ENCODE results near the gene PGBD5. TPM values are rescaled to one million over a fixed set of nuclear protein-coding genes. Genes with fewer than 3 reads are reported as not detected.

The PGBD5 gene
- total RNA-seq, 1 donor from 2014 or later = 14.7 TPM

GRCh38 chr1:230299191-230300006 lies 126.7 kb downstream of the PGBD5 start:
- TF ChIP-seq, protein P1, sequence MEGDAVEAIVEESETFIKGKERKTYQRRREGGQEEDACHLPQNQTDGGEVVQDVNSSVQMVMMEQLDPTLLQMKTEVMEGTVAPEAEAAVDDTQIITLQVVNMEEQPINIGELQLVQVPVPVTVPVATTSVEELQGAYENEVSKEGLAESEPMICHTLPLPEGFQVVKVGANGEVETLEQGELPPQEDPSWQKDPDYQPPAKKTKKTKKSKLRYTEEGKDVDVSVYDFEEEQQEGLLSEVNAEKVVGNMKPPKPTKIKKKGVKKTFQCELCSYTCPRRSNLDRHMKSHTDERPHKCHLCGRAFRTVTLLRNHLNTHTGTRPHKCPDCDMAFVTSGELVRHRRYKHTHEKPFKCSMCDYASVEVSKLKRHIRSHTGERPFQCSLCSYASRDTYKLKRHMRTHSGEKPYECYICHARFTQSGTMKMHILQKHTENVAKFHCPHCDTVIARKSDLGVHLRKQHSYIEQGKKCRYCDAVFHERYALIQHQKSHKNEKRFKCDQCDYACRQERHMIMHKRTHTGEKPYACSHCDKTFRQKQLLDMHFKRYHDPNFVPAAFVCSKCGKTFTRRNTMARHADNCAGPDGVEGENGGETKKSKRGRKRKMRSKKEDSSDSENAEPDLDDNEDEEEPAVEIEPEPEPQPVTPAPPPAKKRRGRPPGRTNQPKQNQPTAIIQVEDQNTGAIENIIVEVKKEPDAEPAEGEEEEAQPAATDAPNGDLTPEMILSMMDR (IDR thresholded peaks at IDR 0.05; ENCODE audit: insufficient read depth, low read depth, low read length) = no peak
- no peak for TF ChIP-seq EZH2 (IDR thresholded peaks at IDR 0.05; ENCODE audit: insufficient read depth, low read length)
- Histone ChIP-seq H3K9me3 (ENCODE audit: insufficient read depth, low read depth, low read length) (no peaks in the 10 kb centered on the region), H3K4me3 (ENCODE audit: insufficient read depth, low read depth, low read length) (no peak overlapping the region), H3K36me3 (ENCODE audit: insufficient read depth, low read length) (no peaks in the 10 kb centered on the region), H3K4me2 (ENCODE audit: low read length) (no peak overlapping the region), H4K20me1 (ENCODE audit: insufficient read depth, low read length) (no peaks in the 10 kb centered on the region), H3K9ac (ENCODE audit: low read length) (no peak overlapping the region), H3K27ac (ENCODE audit: low read depth, low read length) (no peak overlapping the region), H2AFZ (ENCODE audit: low read depth, low read length) (no peak overlapping the region), H3K79me2 (ENCODE audit: insufficient read depth, low read length) (no peaks in the 10 kb centered on the region), H3K4me1 (ENCODE audit: insufficient read depth, low read length) (peaks cover 2% of the 10 kb centered on the region), H3K27me3 (ENCODE audit: insufficient read depth, low read length) (no peaks in the 10 kb centered on the region)
- Mint-ChIP-seq H3K4me1 (ENCODE audit: low read depth, unreplicated experiment) (peaks cover 6% of the 10 kb centered on the region), H3K27ac (ENCODE audit: unreplicated experiment) (no peak overlapping the region), H3K4me3 (ENCODE audit: unreplicated experiment) (no peak overlapping the region), H3K27me3 (ENCODE audit: low read depth, unreplicated experiment) (peaks cover 33% of the 10 kb centered on the region), H3K36me3 (ENCODE audit: low read depth, unreplicated experiment) (no peaks in the 10 kb centered on the region), H3K9me3 (ENCODE audit: unreplicated experiment) (peaks cover 2% of the 10 kb centered on the region)
- no peak for FAIRE-seq
- no peak for DNase-seq (ENCODE audit: low read depth)

- Histone ChIP-seq H3K4me1 (ENCODE audit: insufficient read depth, low read length) (no peaks in the 10 kb centered on the region), H3K9me3 (ENCODE audit: insufficient read depth, low read depth, low read length) (no peaks in the 10 kb centered on the region), H3K9ac (ENCODE audit: low read length) (no peak overlapping the region), H3K79me2 (ENCODE audit: insufficient read depth, low read length) (no peaks in the 10 kb centered on the region), H3K4me3 (ENCODE audit: insufficient read depth, low read depth, low read length) (no peak overlapping the region), H3K27ac (ENCODE audit: low read depth, low read length) (no peak overlapping the region), H3K27me3 (ENCODE audit: insufficient read depth, low read length) (peaks cover 13% of the 10 kb centered on the region), H2AFZ (ENCODE audit: low read depth, low read length) (no peak overlapping the region), H3K4me2 (ENCODE audit: low read length) (no peak overlapping the region), H4K20me1 (ENCODE audit: insufficient read depth, low read length) (no peaks in the 10 kb centered on the region), H3K36me3 (ENCODE audit: insufficient read depth, low read length) (no peaks in the 10 kb centered on the region)
- H3K9me3 Mint-ChIP-seq (ENCODE audit: unreplicated experiment) = peaks cover 2% of the 10 kb centered on the region
- no peaks in the 10 kb centered on the region for H3K4me1 Mint-ChIP-seq (ENCODE audit: low read depth, unreplicated experiment)
- H3K27ac Mint-ChIP-seq (ENCODE audit: unreplicated experiment) = no peak overlapping the region
- no peak overlapping the region for H3K4me3 Mint-ChIP-seq (ENCODE audit: unreplicated experiment)
- DNase-seq (ENCODE audit: low read depth) (no peak), FAIRE-seq (no peak)
- H3K27me3 Mint-ChIP-seq (ENCODE audit: low read depth, unreplicated experiment) = peaks cover 58% of the 10 kb centered on the region
- no peaks in the 10 kb centered on the region for H3K36me3 Mint-ChIP-seq (ENCODE audit: low read depth, unreplicated experiment)
- TF ChIP-seq, protein P1 (IDR thresholded peaks at IDR 0.05; ENCODE audit: insufficient read depth, low read depth, low read length) = no peak
- no peak for TF ChIP-seq EZH2 (IDR thresholded peaks at IDR 0.05; ENCODE audit: insufficient read depth, low read length)
These were observed 130.8 kb downstream of the PGBD5 start for GRCh38 chr1:230295367-230295766.

- Histone ChIP-seq H3K4me1 (ENCODE audit: insufficient read depth, low read length) (no peaks in the 10 kb centered on the region), H3K27me3 (ENCODE audit: insufficient read depth, low read length) (peaks cover 13% of the 10 kb centered on the region), H4K20me1 (ENCODE audit: insufficient read depth, low read length) (no peaks in the 10 kb centered on the region), H2AFZ (ENCODE audit: low read depth, low read length) (no peak overlapping the region), H3K4me3 (ENCODE audit: insufficient read depth, low read depth, low read length) (no peak overlapping the region), H3K79me2 (ENCODE audit: insufficient read depth, low read length) (no peaks in the 10 kb centered on the region), H3K36me3 (ENCODE audit: insufficient read depth, low read length) (no peaks in the 10 kb centered on the region), H3K27ac (ENCODE audit: low read depth, low read length) (no peak overlapping the region), H3K4me2 (ENCODE audit: low read length) (no peak overlapping the region), H3K9ac (ENCODE audit: low read length) (no peak overlapping the region), H3K9me3 (ENCODE audit: insufficient read depth, low read depth, low read length) (no peaks in the 10 kb centered on the region)
- no peaks in the 10 kb centered on the region for H3K36me3 Mint-ChIP-seq (ENCODE audit: low read depth, unreplicated experiment)
- peaks cover 50% of the 10 kb centered on the region for H3K27me3 Mint-ChIP-seq (ENCODE audit: low read depth, unreplicated experiment)
- TF ChIP-seq, protein P1 (IDR thresholded peaks at IDR 0.05; ENCODE audit: insufficient read depth, low read depth, low read length) = no peak
- TF ChIP-seq EZH2 (IDR thresholded peaks at IDR 0.05; ENCODE audit: insufficient read depth, low read length) = no peak
- DNase-seq (ENCODE audit: low read depth) (no peak), FAIRE-seq (no peak)
- H3K27ac Mint-ChIP-seq (ENCODE audit: unreplicated experiment) = no peak overlapping the region
- H3K4me1 Mint-ChIP-seq (ENCODE audit: low read depth, unreplicated experiment) = no peaks in the 10 kb centered on the region
- H3K9me3 Mint-ChIP-seq (ENCODE audit: unreplicated experiment) = peaks cover 2% of the 10 kb centered on the region
- no peak overlapping the region for H3K4me3 Mint-ChIP-seq (ENCODE audit: unreplicated experiment)
These were observed 132.8 kb downstream of the PGBD5 start for GRCh38 chr1:230293390-230293700.

Measured in astrocyte (in vitro differentiated cells and primary cell).